Parathyroid adenoma (tissue), 2 donors: ENCODE results near the gene SENP1.

ENCODE experiments used
- H2AFZ ChIP-seq: fragments of 300-600 bp; sonication (generic); one replicate; pipeline ENCODE4 v1.7.0; 2017; ENCODE audit warnings: antibody characterized with exemption, mild to moderate bottlenecking
- H3K27ac ChIP-seq: fragments of 300-600 bp; sonication (generic); one replicate; pipeline ENCODE4 v1.7.0; 2017
- H3K27me3 ChIP-seq: fragments of 300-600 bp; sonication (generic); one replicate; pipeline ENCODE4 v1.7.0; 2017; ENCODE audit warnings: low read length; ENCODE audit not compliant: control insufficient read depth, insufficient read depth
- H3K36me3 ChIP-seq: fragments of 300-600 bp; sonication (generic); one replicate; pipeline ENCODE4 v1.7.0; 2017; ENCODE audit warnings: low read length; ENCODE audit not compliant: control insufficient read depth, insufficient read depth
- H3K4me1 ChIP-seq: fragments of 300-600 bp; sonication (generic); one replicate; pipeline ENCODE4 v1.7.0; 2017; ENCODE audit warnings: control low read depth
- H3K4me2 ChIP-seq: fragments of 300-600 bp; sonication (generic); one replicate; pipeline ENCODE4 v1.7.0; 2017; ENCODE audit warnings: low read length
- H3K4me3 ChIP-seq: fragments of 300-600 bp; sonication (generic); one replicate; pipeline ENCODE4 v1.7.0; 2017; ENCODE audit warnings: low read depth, low read length
- H3K79me2 ChIP-seq: fragments of 300-600 bp; sonication (generic); one replicate; pipeline ENCODE4 v1.7.0; 2017; ENCODE audit warnings: control low read depth
- H3K9ac ChIP-seq: fragments of 300-600 bp; sonication (generic); one replicate; pipeline ENCODE4 v1.7.0; 2017; ENCODE audit warnings: mild to moderate bottlenecking
- H3K9me3 ChIP-seq: fragments of 300-600 bp; sonication (generic); one replicate; pipeline ENCODE4 v1.7.0; 2017; ENCODE audit warnings: low read length; ENCODE audit not compliant: control insufficient read depth
- CTCF ChIP-seq: fragments of 300-600 bp; sonication (generic); IDR thresholded peaks from one replicate; pipeline ENCODE4 v1.7.0; 2017; ENCODE audit warnings: antibody characterized with exemption, mild to moderate bottlenecking
- donor health status: primary hyperparathyroidism.

The SENP1 gene

GRCh38 chr12:48086327-48086726 is 19.6 kb downstream of the SENP1 start:
- no peak for TF ChIP-seq CTCF
- H3K27me3 ChIP-seq: no peaks in the 10 kb centered on the region
- H3K4me3 ChIP-seq: no peak overlapping the region
- H3K79me2 ChIP-seq: peaks cover 4% of the 10 kb centered on the region
- no peak overlapping the region for H3K9ac ChIP-seq
- no peak overlapping the region for H2AFZ ChIP-seq
- H3K4me2 ChIP-seq: no peak overlapping the region
- no peaks in the 10 kb centered on the region for H3K4me1 ChIP-seq
- H3K9me3 ChIP-seq: no peaks in the 10 kb centered on the region
- no peaks in the 10 kb centered on the region for H3K36me3 ChIP-seq
- no peak overlapping the region for H3K27ac ChIP-seq

GRCh38 chr12:48084841-48085460 is 20.9 kb downstream of the SENP1 start:
- Histone ChIP-seq H3K79me2 (peaks cover 4% of the 10 kb centered on the region), H3K27me3 (no peaks in the 10 kb centered on the region), H3K4me1 (no peaks in the 10 kb centered on the region), H3K4me3 (no peak overlapping the region), H3K4me2 (no peak overlapping the region), H3K9me3 (no peaks in the 10 kb centered on the region), H3K36me3 (no peaks in the 10 kb centered on the region), H3K9ac (no peak overlapping the region), H2AFZ (no peak overlapping the region), H3K27ac (no peak overlapping the region)
- no peak for TF ChIP-seq CTCF

GRCh38 chr12:48084066-48084465 is 21.8 kb downstream of the SENP1 start:
- peak; percentile 28 for TF ChIP-seq CTCF
- H3K9me3 ChIP-seq: no peaks in the 10 kb centered on the region
- no peaks in the 10 kb centered on the region for H3K36me3 ChIP-seq
- no peak overlapping the region for H3K4me3 ChIP-seq
- H3K27ac ChIP-seq: no peak overlapping the region
- H2AFZ ChIP-seq: no peak overlapping the region
- H3K27me3 ChIP-seq: no peaks in the 10 kb centered on the region
- H3K9ac ChIP-seq: no peak overlapping the region
- H3K4me1 ChIP-seq: no peaks in the 10 kb centered on the region
- H3K79me2 ChIP-seq: peaks cover 4% of the 10 kb centered on the region
- no peak overlapping the region for H3K4me2 ChIP-seq

GRCh38 chr12:48080821-48081220 is 25.1 kb downstream of the SENP1 start:
- no peaks in the 10 kb centered on the region for H3K4me1 ChIP-seq
- H3K9me3 ChIP-seq: no peaks in the 10 kb centered on the region
- H3K9ac ChIP-seq: no peak overlapping the region
- H3K36me3 ChIP-seq: no peaks in the 10 kb centered on the region
- TF ChIP-seq CTCF: no peak
- H3K4me3 ChIP-seq: no peak overlapping the region
- no peak overlapping the region for H2AFZ ChIP-seq
- no peaks in the 10 kb centered on the region for H3K27me3 ChIP-seq
- H3K27ac ChIP-seq: no peak overlapping the region
- no peak overlapping the region for H3K4me2 ChIP-seq
- peaks cover 4% of the 10 kb centered on the region for H3K79me2 ChIP-seq

GRCh38 chr12:48080285-48080684 is 25.6 kb downstream of the SENP1 start:
- Histone ChIP-seq H3K4me2 (no peak overlapping the region), H3K9ac (no peak overlapping the region), H3K4me1 (no peaks in the 10 kb centered on the region), H3K4me3 (no peak overlapping the region), H3K27me3 (no peaks in the 10 kb centered on the region), H2AFZ (no peak overlapping the region), H3K9me3 (no peaks in the 10 kb centered on the region), H3K79me2 (peaks cover 4% of the 10 kb centered on the region), H3K36me3 (no peaks in the 10 kb centered on the region), H3K27ac (no peak overlapping the region)
- no peak for TF ChIP-seq CTCF
